Measurements from ENCODE around the gene HERC4. TPM values are rescaled to one million over a fixed set of nuclear protein-coding genes. Genes with fewer than 3 reads are reported as not detected.
A peak's percentile ranks its signal among the peaks of the same experiment; 100 is the strongest.

HERC4 gene, protein sequence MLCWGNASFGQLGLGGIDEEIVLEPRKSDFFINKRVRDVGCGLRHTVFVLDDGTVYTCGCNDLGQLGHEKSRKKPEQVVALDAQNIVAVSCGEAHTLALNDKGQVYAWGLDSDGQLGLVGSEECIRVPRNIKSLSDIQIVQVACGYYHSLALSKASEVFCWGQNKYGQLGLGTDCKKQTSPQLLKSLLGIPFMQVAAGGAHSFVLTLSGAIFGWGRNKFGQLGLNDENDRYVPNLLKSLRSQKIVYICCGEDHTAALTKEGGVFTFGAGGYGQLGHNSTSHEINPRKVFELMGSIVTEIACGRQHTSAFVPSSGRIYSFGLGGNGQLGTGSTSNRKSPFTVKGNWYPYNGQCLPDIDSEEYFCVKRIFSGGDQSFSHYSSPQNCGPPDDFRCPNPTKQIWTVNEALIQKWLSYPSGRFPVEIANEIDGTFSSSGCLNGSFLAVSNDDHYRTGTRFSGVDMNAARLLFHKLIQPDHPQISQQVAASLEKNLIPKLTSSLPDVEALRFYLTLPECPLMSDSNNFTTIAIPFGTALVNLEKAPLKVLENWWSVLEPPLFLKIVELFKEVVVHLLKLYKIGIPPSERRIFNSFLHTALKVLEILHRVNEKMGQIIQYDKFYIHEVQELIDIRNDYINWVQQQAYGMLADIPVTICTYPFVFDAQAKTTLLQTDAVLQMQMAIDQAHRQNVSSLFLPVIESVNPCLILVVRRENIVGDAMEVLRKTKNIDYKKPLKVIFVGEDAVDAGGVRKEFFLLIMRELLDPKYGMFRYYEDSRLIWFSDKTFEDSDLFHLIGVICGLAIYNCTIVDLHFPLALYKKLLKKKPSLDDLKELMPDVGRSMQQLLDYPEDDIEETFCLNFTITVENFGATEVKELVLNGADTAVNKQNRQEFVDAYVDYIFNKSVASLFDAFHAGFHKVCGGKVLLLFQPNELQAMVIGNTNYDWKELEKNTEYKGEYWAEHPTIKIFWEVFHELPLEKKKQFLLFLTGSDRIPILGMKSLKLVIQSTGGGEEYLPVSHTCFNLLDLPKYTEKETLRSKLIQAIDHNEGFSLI
- 10 to 100 TPM in 2 of 3 donors, 1 to 10 TPM in 1; 9.6 to 20.7 (median 12.7) TPM for polyA plus RNA-seq

DNA sequence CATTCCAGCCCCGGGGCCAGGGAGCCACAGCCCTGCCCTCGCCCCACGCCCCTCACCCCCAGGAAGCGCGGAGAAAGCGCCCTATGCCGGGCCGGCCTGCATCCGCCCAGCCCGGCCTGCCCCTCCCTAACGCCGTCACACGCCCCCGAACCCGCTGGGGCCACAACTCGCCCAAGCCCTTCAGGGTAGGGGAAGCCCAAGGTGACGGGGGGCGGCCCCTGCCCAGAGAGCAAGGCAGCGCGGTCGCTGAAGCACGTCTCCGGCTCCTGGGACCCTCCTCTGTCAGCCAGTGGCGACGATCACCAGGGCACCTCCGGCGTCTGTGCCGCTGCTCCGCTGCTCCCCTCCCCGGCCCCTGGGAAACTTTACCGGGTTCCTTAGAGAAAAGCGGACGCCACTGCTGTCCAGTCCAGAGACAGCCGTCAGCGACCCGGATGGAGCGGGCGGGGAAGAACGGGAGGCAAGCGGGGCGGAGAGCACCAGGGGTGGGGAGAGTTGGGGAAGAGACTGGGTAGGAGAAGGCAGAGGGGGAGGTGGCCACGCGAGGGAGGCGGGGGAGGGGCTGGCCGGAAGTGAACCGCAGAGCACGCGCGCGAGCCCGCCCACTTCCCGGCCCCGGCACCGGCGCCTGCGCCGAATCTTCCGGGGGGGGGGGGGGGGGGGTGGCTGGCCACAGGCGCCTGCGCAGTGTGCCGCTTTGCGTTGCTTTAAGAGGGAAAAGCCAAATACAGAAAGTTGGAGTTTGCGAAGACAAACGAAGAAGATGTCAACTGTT, at the start of gene HERC4:
Gene HERC4 (minus strand): TSS at position 509 of the 775 bp plus-strand sequence. CDS start 2,175 bp downstream, outside the sequence.
- peak within 1 kb of the TSS; percentile 94 to 98 (median 96) for H3K4me3 Mint-ChIP-seq
- H3K36me3 Mint-ChIP-seq = peaks cover 0 to 5% (median 0%) of the 10 kb centered on the region in 3 donors
- H3K27ac Mint-ChIP-seq = peak within 1 kb of the TSS; percentile 89 to 95 (median 94)
- peaks cover 43 to 46% of the 10 kb centered on the region in 2 donors for H3K4me1 Mint-ChIP-seq
- peak; percentile 86 to 89 (median 87) for DNase-seq
- peaks cover 6 to 14% (median 12%) of the 10 kb centered on the region in 3 donors for H3K27me3 Mint-ChIP-seq (ENCODE audit: low read depth in 3 of 3)
- no peaks in the 10 kb centered on the region for H3K9me3 Mint-ChIP-seq

DNA sequence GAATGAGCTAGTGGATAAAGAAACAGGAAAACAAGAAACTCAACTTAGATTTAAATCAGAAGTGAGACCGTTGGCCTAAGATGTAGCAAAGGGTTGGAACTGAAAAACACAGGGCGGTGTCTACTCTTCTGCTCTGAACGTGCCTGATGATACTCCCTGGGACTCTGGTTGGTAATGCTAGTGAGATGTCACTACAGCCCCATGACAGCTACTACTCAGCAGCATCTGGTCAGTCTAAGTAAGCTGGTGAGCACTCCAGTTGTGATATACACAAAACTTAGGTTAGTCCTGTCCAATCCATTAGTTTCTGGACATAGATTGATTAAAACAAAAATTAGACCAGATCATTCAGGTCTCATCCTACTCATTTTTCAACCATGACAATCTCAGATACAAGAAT, 49.6 kb upstream of the HERC4 start:
- H3K4me1 Mint-ChIP-seq = no peaks in the 10 kb centered on the region
- H3K4me3 Mint-ChIP-seq = no peak overlapping the region
- H3K9me3 Mint-ChIP-seq = no peaks in the 10 kb centered on the region
- H3K27me3 Mint-ChIP-seq (ENCODE audit: low read depth in 3 of 3) = peaks cover 0 to 6% (median 5%) of the 10 kb centered on the region in 3 donors
- no peak for DNase-seq
- no peaks in the 10 kb centered on the region for H3K36me3 Mint-ChIP-seq
- no peak overlapping the region for H3K27ac Mint-ChIP-seq

DNA sequence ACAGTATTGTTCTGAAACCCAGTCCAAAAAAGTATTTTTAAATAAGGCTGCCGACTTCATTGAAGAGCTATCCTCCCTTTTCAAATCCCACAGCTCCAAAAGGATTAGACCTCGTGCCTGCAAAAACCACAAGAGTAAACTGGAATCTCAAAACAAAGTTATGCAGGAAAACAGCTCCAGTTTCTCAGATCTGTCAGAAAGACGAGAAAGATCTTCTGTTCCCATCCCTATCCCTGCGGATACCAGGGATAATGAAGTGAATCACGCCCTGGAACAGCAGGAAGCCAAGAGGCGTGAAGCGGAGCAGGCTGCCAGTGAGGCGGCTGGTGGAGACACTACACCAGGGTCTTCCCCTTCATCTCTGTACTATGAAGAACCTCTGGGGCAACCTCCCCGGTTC, 46.8 kb upstream of the HERC4 start:
- no peak for DNase-seq
- no peaks in the 10 kb centered on the region for H3K4me1 Mint-ChIP-seq
- H3K27me3 Mint-ChIP-seq (ENCODE audit: low read depth in 3 of 3) = peaks cover 0 to 8% (median 3%) of the 10 kb centered on the region in 3 donors
- no peaks in the 10 kb centered on the region for H3K36me3 Mint-ChIP-seq
- H3K9me3 Mint-ChIP-seq = no peaks in the 10 kb centered on the region
- no peak overlapping the region for H3K27ac Mint-ChIP-seq
- no peak overlapping the region for H3K4me3 Mint-ChIP-seq

DNA sequence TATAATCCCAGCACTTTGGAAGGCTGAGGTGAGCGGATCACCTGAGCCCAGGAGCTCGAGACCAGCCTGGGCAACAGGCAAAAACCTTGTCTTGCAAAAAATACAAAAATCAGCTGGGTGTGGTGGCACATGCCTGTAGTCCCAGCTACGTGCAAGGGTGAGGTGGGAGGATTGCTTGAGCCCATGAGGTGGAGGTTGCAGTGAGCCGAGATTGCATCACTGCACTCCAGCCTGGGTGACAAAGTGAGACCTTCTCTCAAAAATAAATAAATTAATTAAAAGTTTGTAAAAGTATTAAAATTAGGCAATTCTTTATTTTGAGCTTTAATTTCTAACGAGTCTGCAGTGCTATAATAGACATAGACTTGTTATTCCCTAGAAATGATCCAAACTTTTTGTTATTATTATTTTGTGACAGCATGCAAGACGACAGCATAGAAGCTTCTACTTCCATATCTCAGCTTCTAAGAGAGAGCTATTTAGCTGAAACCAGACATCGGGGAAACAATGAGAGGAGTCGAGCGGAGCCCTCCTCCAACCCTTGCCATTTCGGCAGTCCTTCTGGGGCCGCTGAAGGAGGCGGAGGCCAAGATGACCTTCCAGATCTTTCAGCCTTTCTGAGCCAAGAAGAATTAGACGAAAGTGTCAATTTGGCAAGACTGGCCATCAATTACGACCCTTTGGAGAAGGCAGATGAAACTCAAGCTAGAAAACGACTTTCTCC, 46.1 kb upstream of the HERC4 start:
- Mint-ChIP-seq H3K4me3 (no peak overlapping the region), H3K27me3 (ENCODE audit: low read depth in 3 of 3) (peaks cover 0 to 4% (median 0%) of the 10 kb centered on the region in 3 donors), H3K9me3 (no peaks in the 10 kb centered on the region), H3K36me3 (no peaks in the 10 kb centered on the region), H3K27ac (no peak overlapping the region), H3K4me1 (no peaks in the 10 kb centered on the region)
- DNase-seq = no peak

DNA sequence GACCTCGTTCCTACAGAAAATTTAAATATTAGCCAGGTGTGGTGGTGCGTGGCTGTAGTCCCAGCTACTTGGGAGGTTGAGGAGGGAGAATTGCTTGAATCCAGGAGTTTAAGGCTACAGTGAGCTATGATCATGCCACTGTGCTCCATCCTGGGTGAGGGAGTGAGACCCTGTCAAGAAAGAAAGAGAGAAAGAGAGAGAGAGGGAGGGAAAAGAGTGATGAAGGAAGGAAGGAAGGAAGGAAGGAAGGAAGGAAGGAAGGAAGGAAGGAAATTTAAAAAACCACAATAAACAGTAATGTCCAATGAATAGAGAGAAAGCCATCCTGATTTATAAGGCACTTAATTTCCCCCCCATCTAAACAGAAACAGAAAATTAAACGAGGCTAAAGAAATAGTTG, 43.6 kb upstream of the HERC4 start:
- no peak overlapping the region for H3K27ac Mint-ChIP-seq
- H3K4me3 Mint-ChIP-seq = no peak overlapping the region

DNA sequence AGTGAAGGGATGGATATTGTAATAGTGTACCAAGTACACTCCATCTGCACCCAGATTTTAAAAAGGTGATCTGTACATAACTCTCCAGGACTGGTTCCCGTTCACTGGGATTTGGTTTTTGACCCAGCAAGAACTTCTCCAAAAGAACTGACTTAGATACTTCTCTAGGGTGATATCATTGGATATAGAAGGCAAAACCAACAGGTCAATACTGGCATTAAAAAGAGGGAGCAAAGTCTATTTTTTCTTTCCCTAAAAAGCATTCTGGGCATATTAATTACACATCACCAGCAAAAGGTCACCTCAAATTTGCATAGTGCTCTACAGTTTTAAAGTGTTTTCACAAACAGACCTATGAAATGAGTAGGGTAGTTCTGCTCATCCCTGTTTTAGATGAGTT, 37.8 kb upstream of the HERC4 start:
- no peak overlapping the region for H3K4me3 Mint-ChIP-seq
- peaks cover 0 to 4% (median 2%) of the 10 kb centered on the region in 3 donors for H3K27me3 Mint-ChIP-seq (ENCODE audit: low read depth in 3 of 3)
- no peak overlapping the region for H3K27ac Mint-ChIP-seq
- no peaks in the 10 kb centered on the region for H3K9me3 Mint-ChIP-seq
- H3K36me3 Mint-ChIP-seq = no peaks in the 10 kb centered on the region
- no peak for DNase-seq
- H3K4me1 Mint-ChIP-seq = no peaks in the 10 kb centered on the region

More for the DNA sequence above, 43.6 kb upstream of the HERC4 start:
- H3K4me1 Mint-ChIP-seq = no peaks in the 10 kb centered on the region
- H3K27me3 Mint-ChIP-seq (ENCODE audit: low read depth in 3 of 3) = peaks cover 0 to 4% (median 0%) of the 10 kb centered on the region in 3 donors
- no peaks in the 10 kb centered on the region for H3K9me3 Mint-ChIP-seq
- no peaks in the 10 kb centered on the region for H3K36me3 Mint-ChIP-seq
- DNase-seq = no peak

DNA sequence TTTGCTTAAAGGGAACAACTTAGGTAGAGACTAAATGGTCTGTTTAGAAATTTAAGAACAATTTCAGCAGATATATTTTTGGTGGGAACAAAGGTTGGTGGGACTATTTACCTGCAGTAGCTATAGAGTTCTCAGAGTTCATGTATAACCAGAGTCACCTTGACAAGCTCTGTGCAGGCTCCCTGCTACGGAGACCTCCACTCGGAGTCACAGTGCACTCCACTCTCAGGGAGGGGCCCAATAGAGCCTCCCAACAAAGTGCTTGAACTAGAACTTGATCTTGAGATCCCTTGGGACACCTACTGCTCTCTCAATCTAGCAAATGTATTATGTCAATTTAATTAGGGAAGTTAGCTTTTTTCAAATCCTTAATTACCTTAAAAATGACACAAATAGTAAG, 36.5 kb upstream of the HERC4 start:
- Mint-ChIP-seq H3K36me3 (no peaks in the 10 kb centered on the region), H3K4me3 (no peak overlapping the region), H3K4me1 (no peaks in the 10 kb centered on the region), H3K27ac (no peak overlapping the region), H3K9me3 (no peaks in the 10 kb centered on the region), H3K27me3 (ENCODE audit: low read depth in 3 of 3) (peaks cover 0 to 4% (median 3%) of the 10 kb centered on the region in 3 donors)
- DNase-seq = no peak

DNA sequence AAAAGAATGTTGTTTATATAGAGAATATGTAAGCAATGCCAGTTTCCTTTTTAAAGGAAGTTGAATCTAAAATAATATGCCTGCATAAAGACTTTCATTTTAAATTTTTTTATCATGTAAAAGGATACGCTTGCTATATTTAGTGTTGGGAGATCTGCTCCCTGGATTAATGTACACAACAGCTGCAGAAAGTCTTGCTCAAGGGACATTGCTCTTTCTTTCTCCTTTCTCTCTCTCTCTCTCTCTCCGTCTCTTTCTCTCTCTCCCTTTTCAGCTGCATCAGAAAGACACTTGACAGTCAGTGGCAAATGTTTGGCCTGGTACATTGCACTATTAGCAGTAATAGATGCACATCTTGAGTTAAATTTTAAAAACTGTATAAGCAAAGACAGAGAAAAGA, 34.9 kb upstream of the HERC4 start:
- H3K36me3 Mint-ChIP-seq = no peaks in the 10 kb centered on the region
- H3K27me3 Mint-ChIP-seq (ENCODE audit: low read depth in 3 of 3) = peaks cover 0 to 4% (median 3%) of the 10 kb centered on the region in 3 donors
- peaks cover 0 to 1% (median 0%) of the 10 kb centered on the region in 6 donors for H3K9me3 Mint-ChIP-seq
- no peak for DNase-seq
- H3K4me1 Mint-ChIP-seq = no peaks in the 10 kb centered on the region
- no peak overlapping the region for H3K4me3 Mint-ChIP-seq
- H3K27ac Mint-ChIP-seq = no peak overlapping the region

DNA sequence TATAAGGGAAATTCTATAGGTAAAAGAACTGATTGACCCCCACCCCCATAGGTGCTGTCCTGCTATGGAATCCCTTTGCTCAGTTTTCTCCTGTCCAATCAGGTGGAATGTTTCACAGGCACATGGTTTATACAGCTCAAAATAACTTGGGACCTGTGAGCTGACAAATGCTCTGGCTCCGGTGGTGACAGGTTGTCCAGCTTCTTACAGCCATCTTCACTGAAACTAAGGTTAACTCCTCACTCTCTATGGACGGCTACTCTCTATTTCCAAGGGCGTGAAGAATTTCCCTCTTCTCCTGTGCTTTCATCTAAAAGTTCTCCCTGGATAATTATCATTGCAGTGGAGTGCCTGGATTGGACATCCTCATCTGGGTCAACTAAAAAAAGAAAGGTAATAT, 34.2 kb upstream of the HERC4 start, which contains the start of gene MYPN:
Gene MYPN (plus strand): TSS at position 158 of the 400 bp plus-strand sequence. CDS start 11,951 bp downstream, outside the sequence.
- Mint-ChIP-seq H3K4me3 (no peak within 1 kb of the TSS), H3K4me1 (no peaks in the 10 kb centered on the region), H3K9me3 (peaks cover 0 to 1% (median 0%) of the 10 kb centered on the region in 6 donors), H3K27me3 (ENCODE audit: low read depth in 3 of 3) (peaks cover 0 to 4% (median 3%) of the 10 kb centered on the region in 3 donors), H3K27ac (no peak within 1 kb of the TSS), H3K36me3 (no peaks in the 10 kb centered on the region)
- no peak for DNase-seq

DNA sequence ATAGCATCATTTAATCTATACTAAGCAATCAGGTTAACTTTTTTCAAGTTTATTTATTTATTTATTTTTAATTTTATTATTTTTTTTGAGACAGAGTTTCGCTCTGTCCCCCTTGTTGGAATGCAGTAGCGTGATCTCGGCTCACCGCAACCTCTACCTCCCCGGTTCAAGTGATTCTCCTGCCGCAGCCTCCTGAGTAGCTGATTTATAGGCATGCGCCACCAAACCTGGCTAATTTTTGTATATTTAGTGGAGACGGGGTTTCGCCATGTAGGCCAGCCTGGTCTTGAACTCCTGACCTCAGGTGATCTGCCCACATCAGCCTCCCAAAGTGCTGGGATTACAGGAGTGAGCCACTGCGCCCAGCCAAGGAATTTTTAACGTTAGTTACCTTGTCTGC, 33.6 kb upstream of the HERC4 start:
- peaks cover 0 to 4% (median 3%) of the 10 kb centered on the region in 3 donors for H3K27me3 Mint-ChIP-seq (ENCODE audit: low read depth in 3 of 3)
- H3K4me3 Mint-ChIP-seq = no peak overlapping the region
- no peaks in the 10 kb centered on the region for H3K36me3 Mint-ChIP-seq

DNA sequence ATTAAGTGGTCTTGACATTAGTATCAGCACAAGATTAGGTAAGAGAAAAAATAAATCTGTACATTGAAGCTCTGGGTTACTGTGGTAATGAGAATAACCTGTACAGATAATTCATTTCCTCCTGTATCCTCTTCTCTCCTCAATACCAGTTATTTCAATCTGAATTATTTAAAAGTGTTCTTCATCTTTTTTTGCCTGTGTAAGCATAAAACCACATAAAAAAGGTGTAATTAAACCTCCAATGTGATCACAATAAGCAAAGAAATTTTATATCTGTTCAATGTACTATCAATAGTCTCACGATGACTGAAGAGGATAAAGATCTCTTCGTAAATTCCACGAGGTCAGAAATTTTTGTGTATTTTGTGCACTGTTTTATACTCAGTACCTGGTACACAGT, 33.0 kb upstream of the HERC4 start:
- DNase-seq = no peak
- H3K9me3 Mint-ChIP-seq = peaks cover 0 to 1% (median 0%) of the 10 kb centered on the region in 6 donors
- no peak overlapping the region for H3K4me3 Mint-ChIP-seq
- no peaks in the 10 kb centered on the region for H3K4me1 Mint-ChIP-seq
- peaks cover 3 to 6% (median 4%) of the 10 kb centered on the region in 3 donors for H3K27me3 Mint-ChIP-seq (ENCODE audit: low read depth in 3 of 3)
- H3K27ac Mint-ChIP-seq = no peak overlapping the region
- H3K36me3 Mint-ChIP-seq = no peaks in the 10 kb centered on the region

More for the DNA sequence above, 33.6 kb upstream of the HERC4 start:
- Mint-ChIP-seq H3K4me1 (no peaks in the 10 kb centered on the region), H3K9me3 (peaks cover 0 to 1% (median 0%) of the 10 kb centered on the region in 6 donors), H3K27ac (no peak overlapping the region)
- no peak for DNase-seq

DNA sequence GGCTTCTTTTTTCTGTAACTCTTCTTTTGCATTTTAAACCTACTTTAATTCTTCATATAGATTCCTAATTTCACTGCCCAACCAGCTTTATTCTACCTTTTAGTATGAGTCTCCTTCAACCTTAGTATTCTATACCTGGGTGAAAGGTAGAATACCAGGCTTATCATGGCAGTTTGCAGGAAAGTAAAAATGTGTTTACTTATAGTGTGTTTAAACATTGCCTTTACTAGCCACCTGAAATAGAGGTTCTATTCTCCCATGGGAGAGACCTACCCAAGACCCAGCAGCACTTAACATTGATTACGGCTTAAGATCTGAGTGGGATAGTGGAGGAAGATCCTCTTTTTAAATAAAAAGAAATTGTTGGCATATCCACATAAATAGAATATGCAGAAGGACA, 32.6 kb upstream of the HERC4 start:
- peaks cover 3 to 6% (median 4%) of the 10 kb centered on the region in 3 donors for H3K27me3 Mint-ChIP-seq (ENCODE audit: low read depth in 3 of 3)
- H3K4me1 Mint-ChIP-seq = no peaks in the 10 kb centered on the region
- H3K36me3 Mint-ChIP-seq = no peaks in the 10 kb centered on the region
- H3K27ac Mint-ChIP-seq = no peak overlapping the region
- peaks cover 0 to 1% (median 0%) of the 10 kb centered on the region in 6 donors for H3K9me3 Mint-ChIP-seq
- no peak overlapping the region for H3K4me3 Mint-ChIP-seq
- DNase-seq = no peak

Data from immature natural killer cell (primary cell).